Measurements from ENCODE around the gene ABCC6.
"Not testable (repeated sequence)": the region's sequence is repeated elsewhere in the genome, so short reads cannot be mapped to it uniquely, and the experiment has no call there.

ABCC6 gene

GRCh38 chr16:16108759-16109158 lies 114.5 kb downstream of the ABCC6 start:
- DNase-seq = no peak

- no peak for DNase-seq
Measured at GRCh38 chr16:16107839-16108238, 115.5 kb downstream of the ABCC6 start.

GRCh38 chr16:16106466-16106865 lies 116.8 kb downstream of the ABCC6 start:
- DNase-seq = no peak

GRCh38 chr16:16105646-16106045 lies 117.6 kb downstream of the ABCC6 start:
- no peak for DNase-seq

GRCh38 chr16:16104804-16105141 lies 118.5 kb downstream of the ABCC6 start:
- DNase-seq = not testable (repeated sequence)

GRCh38 chr16:16104132-16104803 lies 119.0 kb downstream of the ABCC6 start:
- not testable (repeated sequence) for DNase-seq

GRCh38 chr16:16102738-16103137 lies 120.6 kb downstream of the ABCC6 start:
- no peak for DNase-seq

- no peak for DNase-seq
Measured at GRCh38 chr16:16101585-16101984, 121.7 kb downstream of the ABCC6 start.

- no peak for DNase-seq
Measured at GRCh38 chr16:16100631-16101030, 122.7 kb downstream of the ABCC6 start.

- DNase-seq = no peak
Measured at GRCh38 chr16:16099320-16099719, 124.0 kb downstream of the ABCC6 start.
